ENCODE measurements around the gene HS6ST3.

HS6ST3 gene

GRCh38 chr13:96720446-96720845 lies 630.5 kb downstream of the HS6ST3 start:
- Histone ChIP-seq H3K9me2 (replicated peaks; ENCODE audit: control insufficient read depth, low read length) (no peaks in the 10 kb centered on the region), H3K4me3 (ENCODE audit: low read length) (no peak overlapping the region), H3K27ac (ENCODE audit: low read depth, low read length) (no peak overlapping the region), H3K4me1 (ENCODE audit: control insufficient read depth, low read length) (no peaks in the 10 kb centered on the region), H3K4me2 (ENCODE audit: low read length) (no peak overlapping the region), H3F3A (ENCODE audit: control insufficient read depth, insufficient read depth) (no peaks in the 10 kb centered on the region), H4K20me1 (ENCODE audit: control insufficient read depth, insufficient read depth, low read depth, low read length) (no peaks in the 10 kb centered on the region), H3K79me2 (ENCODE audit: control insufficient read depth, low read length) (no peaks in the 10 kb centered on the region), H3K36me3 (ENCODE audit: control insufficient read depth, low read length) (no peaks in the 10 kb centered on the region), H3K27me3 (ENCODE audit: control insufficient read depth, low read length) (no peaks in the 10 kb centered on the region), H3K9me3 (ENCODE audit: control insufficient read depth, insufficient read depth, low read length) (no peaks in the 10 kb centered on the region)
- TF ChIP-seq, protein P1, sequence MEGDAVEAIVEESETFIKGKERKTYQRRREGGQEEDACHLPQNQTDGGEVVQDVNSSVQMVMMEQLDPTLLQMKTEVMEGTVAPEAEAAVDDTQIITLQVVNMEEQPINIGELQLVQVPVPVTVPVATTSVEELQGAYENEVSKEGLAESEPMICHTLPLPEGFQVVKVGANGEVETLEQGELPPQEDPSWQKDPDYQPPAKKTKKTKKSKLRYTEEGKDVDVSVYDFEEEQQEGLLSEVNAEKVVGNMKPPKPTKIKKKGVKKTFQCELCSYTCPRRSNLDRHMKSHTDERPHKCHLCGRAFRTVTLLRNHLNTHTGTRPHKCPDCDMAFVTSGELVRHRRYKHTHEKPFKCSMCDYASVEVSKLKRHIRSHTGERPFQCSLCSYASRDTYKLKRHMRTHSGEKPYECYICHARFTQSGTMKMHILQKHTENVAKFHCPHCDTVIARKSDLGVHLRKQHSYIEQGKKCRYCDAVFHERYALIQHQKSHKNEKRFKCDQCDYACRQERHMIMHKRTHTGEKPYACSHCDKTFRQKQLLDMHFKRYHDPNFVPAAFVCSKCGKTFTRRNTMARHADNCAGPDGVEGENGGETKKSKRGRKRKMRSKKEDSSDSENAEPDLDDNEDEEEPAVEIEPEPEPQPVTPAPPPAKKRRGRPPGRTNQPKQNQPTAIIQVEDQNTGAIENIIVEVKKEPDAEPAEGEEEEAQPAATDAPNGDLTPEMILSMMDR (IDR thresholded peaks at IDR 0.05; ENCODE audit: low read depth, low read length, poor library complexity, severe bottlenecking), result no peak
- TF ChIP-seq EZH2phosphoT487 (IDR thresholded peaks at IDR 0.05; ENCODE audit: borderline replicate concordance, low read length), result no peak

DNA sequence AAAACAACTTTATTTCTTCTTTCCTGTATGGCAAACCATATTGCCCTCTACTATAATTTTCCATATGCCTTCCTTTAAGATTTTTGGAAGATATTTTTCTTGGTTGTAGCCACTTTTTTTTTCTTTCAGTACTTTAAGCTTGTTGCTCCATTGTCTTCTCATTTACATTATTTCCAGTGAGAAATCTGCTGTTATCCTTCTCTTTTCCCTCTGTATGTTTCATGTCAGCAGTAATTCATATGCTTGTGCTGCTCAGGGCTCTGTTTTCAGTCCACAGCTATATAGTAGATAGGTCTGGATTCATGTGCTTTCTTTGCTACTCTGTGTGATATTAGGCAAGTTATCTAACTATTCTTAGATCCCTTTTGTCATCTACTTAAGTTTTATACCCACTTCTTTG lies 636.7 kb downstream of the HS6ST3 start:
- H3K36me3 ChIP-seq (ENCODE audit: control insufficient read depth, low read length), result no peaks in the 10 kb centered on the region
- no peaks in the 10 kb centered on the region for H4K20me1 ChIP-seq (ENCODE audit: control insufficient read depth, insufficient read depth, low read depth, low read length)
- no peak overlapping the region for H3K27ac ChIP-seq (ENCODE audit: low read depth, low read length)
- no peaks in the 10 kb centered on the region for H3K27me3 ChIP-seq (ENCODE audit: control insufficient read depth, low read length)
- H3K79me2 ChIP-seq (ENCODE audit: control insufficient read depth, low read length), result no peaks in the 10 kb centered on the region
- no peaks in the 10 kb centered on the region for H3K9me2 ChIP-seq (replicated peaks; ENCODE audit: control insufficient read depth, low read length)
- no peaks in the 10 kb centered on the region for H3K9me3 ChIP-seq (ENCODE audit: control insufficient read depth, insufficient read depth, low read length)
- H3F3A ChIP-seq (ENCODE audit: control insufficient read depth, insufficient read depth), result no peaks in the 10 kb centered on the region
- no peaks in the 10 kb centered on the region for H3K4me1 ChIP-seq (ENCODE audit: control insufficient read depth, low read length)
- H3K4me3 ChIP-seq (ENCODE audit: low read length), result no peak overlapping the region
- H3K4me2 ChIP-seq (ENCODE audit: low read length), result no peak overlapping the region
- TF ChIP-seq, protein P1 (IDR thresholded peaks at IDR 0.05; ENCODE audit: low read depth, low read length, poor library complexity, severe bottlenecking), result no peak
- no peak for TF ChIP-seq EZH2phosphoT487 (IDR thresholded peaks at IDR 0.05; ENCODE audit: borderline replicate concordance, low read length)

DNA sequence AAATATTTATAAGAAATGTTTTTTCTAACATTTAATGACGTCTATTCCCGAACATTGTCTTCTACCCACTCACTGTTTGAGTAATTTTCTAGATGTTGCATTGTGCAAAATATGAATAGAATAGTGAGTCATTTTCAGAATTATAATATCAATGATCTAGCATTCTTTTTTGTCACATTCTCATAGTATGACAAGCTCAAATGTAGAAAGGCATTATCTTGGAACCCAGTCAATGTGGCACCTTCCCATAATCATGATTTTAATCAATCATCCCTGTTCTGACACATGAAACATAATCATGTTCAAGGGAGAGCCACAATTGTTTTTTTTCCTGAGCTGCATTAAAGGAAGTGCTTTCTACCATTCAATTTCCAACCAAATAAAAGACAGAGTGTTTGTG lies 638.6 kb downstream of the HS6ST3 start:
- H3K27ac ChIP-seq (ENCODE audit: low read depth, low read length), result no peak overlapping the region
- H4K20me1 ChIP-seq (ENCODE audit: control insufficient read depth, insufficient read depth, low read depth, low read length), result no peaks in the 10 kb centered on the region
- no peaks in the 10 kb centered on the region for H3F3A ChIP-seq (ENCODE audit: control insufficient read depth, insufficient read depth)

More for the DNA sequence above, 638.6 kb downstream of the HS6ST3 start:
- Histone ChIP-seq H3K4me3 (ENCODE audit: low read length) (no peak overlapping the region), H3K4me1 (ENCODE audit: control insufficient read depth, low read length) (no peaks in the 10 kb centered on the region), H3K4me2 (ENCODE audit: low read length) (no peak overlapping the region), H3K9me3 (ENCODE audit: control insufficient read depth, insufficient read depth, low read length) (no peaks in the 10 kb centered on the region), H3K79me2 (ENCODE audit: control insufficient read depth, low read length) (no peaks in the 10 kb centered on the region), H3K36me3 (ENCODE audit: control insufficient read depth, low read length) (no peaks in the 10 kb centered on the region), H3K9me2 (replicated peaks; ENCODE audit: control insufficient read depth, low read length) (no peaks in the 10 kb centered on the region), H3K27me3 (ENCODE audit: control insufficient read depth, low read length) (no peaks in the 10 kb centered on the region)
- TF ChIP-seq EZH2phosphoT487 (IDR thresholded peaks at IDR 0.05; ENCODE audit: borderline replicate concordance, low read length), result no peak
- TF ChIP-seq, protein P1 (IDR thresholded peaks at IDR 0.05; ENCODE audit: low read depth, low read length, poor library complexity, severe bottlenecking), result no peak

Measured in DOHH2 (cell line).